Esophagus mucosa (tissue), 1 donor: ENCODE results near the gene DNAH8. TPM values are rescaled to one million over a fixed set of nuclear protein-coding genes. Genes with fewer than 3 reads are reported as not detected.
"Not testable (repeated sequence)": the region's sequence is repeated elsewhere in the genome, so short reads cannot be mapped to it uniquely, and the experiment has no call there.

Experiments used
- ATAC-seq: fragments of 200-7000 bp; cut with Tn5 transposase; one replicate; pipeline ENCODE4 v1.9.1; 2020
- total RNA-seq: library from RNA; stranded (reverse); gene quantifications from one replicate; pipeline ENCODE4 v1.2.4, GENCODE V29; 2023
- donor health status: DM: yes; HTN: yes; CAD: no.

Gene DNAH8
- total RNA-seq, 1 donor from 2014 or later: 0.04 TPM

GRCh38 chr6:38909015-38909730 lies 194.1 kb downstream of the DNAH8 start:
- ATAC-seq: no peak

GRCh38 chr6:38910207-38910606 lies 195.1 kb downstream of the DNAH8 start:
- no peak for ATAC-seq

DNA sequence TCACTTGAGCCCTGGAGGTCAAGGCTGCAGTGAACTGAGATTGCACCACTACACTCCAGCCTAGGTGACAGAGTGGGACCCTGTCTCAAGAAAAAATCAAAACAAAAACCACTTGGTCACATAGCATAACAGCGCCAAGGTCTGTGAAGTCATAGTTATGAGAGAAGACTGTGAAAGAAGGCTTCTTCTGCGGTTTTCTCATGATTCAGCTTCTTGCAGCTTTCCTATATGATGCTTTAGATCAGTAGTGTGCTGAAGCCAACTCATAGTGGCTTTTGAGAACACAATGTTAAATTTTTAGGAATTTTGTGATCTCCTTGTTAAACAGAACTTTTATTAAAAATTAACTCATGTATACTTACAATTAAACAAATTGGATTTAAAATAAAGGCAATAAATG lies 197.3 kb downstream of the DNAH8 start:
- ATAC-seq: no peak

DNA sequence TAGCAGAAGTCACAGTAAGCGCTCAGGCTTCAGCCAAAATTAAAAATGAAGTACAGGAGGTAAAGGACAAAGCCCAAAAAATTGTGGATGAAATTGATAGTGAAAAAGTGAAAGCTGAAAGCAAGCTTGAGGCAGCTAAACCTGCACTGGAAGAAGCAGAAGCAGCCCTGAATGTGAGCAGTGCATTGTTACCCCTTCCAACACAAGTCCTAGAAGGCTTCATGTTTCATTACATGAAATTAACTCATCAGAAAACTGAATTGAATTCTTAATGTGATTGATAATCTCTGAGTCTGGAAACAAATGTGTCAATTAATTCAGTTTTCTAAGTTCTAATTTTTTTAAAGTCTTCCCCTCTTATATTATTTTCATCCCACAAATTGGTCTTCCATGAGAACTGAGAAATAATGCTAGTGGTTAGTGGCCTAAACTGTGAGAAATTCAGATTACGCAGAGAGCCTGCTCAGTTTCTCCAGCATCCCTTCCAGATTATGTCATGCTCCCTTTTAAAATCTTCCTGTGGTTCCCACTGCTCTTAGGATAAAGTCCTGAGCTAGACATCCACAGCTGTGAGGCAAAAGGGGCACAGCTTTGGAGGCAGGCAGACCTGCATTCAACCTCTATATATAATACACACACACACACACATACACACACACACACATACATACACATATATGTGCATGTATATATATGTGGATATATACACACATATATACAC lies 200.3 kb downstream of the DNAH8 start:
- no peak for ATAC-seq

GRCh38 chr6:38921540-38921939 lies 206.4 kb downstream of the DNAH8 start:
- not testable (repeated sequence) for ATAC-seq

DNA sequence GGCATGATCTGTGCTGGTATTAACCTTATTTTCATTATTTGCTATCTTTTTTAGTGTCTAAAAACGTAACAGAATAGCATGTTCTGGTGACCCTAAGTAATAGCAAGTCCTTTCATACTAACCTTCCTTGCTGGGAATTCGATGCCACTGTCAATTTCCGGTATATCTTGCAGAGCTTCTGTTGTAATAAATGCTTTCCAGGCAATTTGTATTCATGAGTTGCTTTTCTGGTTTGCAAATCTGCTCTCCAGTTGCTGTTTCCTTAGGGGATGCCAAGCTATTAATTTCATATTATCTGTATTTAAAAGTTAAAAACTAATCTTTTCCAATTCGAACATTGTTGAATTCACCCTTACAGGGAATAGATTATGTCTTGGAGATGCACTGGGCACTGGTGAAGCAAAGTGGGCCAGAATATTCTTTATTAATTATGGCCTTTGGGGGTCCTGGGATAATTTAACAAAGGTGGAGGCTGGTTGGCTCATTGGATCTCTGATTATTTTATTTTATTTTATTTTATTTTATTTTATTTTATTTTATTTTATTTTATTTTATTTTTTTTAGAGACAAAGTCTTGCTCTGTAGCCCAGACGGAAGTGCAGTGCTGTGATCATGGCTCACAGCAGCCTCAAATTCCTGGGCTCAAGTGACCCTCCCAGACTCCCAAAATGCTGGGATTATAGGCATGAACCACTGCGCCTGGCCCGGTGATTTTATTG lies 209.8 kb downstream of the DNAH8 start:
- no peak for ATAC-seq

DNA sequence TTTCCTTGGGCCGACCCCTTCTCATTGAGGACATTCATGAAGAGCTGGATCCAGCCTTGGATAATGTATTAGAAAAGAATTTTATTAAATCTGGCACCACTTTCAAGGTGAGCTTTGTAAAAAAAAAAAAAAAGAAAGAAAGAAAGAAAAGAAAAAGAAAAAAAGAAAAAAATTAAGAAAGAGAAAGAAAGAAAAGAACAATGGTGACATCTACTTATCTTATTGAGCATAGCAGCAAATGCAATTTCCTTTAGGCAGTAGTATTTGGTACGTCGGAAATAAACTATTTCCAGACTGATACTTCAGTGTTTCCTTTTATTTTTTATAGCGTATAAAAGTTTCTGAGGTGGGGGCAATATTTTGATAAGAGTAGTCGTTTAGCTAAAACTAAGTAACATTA lies 214.4 kb downstream of the DNAH8 start:
- no peak for ATAC-seq

GRCh38 chr6:38933426-38933825 lies 218.3 kb downstream of the DNAH8 start:
- no peak for ATAC-seq

GRCh38 chr6:38935051-38935450 lies 219.9 kb downstream of the DNAH8 start:
- no peak for ATAC-seq

DNA sequence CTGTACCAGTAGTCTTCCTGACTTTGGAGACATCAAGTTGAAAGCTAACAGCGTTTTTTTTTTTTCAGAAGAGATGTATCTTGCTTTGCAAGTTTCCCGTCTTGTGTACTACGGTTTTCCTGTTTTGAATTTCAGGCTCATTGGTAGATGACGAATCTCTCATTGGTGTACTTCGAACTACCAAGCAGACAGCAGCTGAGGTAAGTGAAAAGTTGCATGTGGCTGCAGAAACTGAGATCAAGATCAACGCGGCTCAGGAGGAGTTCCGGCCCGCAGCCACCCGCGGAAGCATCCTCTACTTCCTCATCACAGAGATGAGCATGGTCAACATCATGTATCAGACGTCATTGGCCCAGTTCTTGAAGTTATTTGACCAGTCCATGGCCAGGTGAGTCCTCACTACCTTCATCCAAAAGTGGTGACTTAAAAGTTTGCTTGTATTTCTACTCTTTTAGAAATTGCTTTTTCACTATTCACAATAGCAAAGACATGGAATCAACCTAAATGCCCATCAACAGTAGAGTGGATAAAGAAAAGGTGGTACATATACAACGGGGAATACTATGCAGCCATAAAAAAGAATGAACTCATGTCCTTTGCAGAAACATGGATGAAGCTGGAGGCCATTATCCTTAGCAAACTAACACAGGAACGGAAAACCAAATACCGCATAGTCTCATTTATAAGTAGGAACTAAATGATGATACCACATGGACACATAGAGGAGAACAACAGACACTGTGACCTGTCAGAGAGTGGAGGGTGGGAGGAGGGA lies 222.9 kb downstream of the DNAH8 start:
- ATAC-seq: no peak

- no peak for ATAC-seq
These were observed 223.6 kb downstream of the DNAH8 start for GRCh38 chr6:38938741-38939140.

DNA sequence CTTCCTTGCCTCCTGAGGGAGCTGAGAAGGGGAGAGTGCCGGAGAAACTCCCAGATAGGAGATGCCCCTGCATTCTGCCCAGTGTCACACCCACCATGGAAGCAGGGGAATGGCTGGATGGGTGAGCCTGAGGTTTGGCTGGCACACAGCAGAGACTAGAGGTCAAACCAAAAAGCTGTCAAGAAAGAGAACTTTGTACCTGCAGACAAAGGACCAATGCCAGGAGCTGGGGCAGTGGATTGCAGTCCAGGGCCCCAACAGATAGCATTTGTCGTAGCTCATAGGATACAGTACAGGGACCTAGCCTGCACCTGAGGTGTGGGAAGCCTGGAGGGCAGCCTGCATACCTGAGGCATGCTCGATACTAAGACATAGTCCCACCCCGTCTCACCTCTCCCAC lies 227.3 kb downstream of the DNAH8 start:
- no peak for ATAC-seq

DNA sequence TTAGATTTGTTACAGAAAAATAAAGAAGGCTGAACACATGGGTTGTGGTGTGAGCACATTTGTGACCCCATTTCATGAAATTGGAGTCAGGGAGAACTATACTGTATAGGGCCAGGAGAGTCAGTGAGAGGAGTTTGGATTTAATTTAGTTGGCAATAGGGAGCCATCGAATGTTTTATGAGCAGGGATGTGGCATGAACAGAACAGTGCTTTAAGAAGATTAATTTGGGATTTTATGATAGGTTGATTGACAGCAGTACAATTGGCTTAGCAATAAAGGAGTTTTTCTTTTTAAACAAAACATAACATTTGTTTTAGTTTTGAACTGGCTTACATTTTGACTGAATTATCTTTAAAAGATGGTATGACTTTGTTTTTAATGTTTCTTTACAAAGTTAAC lies 227.9 kb downstream of the DNAH8 start:
- ATAC-seq: no peak

DNA sequence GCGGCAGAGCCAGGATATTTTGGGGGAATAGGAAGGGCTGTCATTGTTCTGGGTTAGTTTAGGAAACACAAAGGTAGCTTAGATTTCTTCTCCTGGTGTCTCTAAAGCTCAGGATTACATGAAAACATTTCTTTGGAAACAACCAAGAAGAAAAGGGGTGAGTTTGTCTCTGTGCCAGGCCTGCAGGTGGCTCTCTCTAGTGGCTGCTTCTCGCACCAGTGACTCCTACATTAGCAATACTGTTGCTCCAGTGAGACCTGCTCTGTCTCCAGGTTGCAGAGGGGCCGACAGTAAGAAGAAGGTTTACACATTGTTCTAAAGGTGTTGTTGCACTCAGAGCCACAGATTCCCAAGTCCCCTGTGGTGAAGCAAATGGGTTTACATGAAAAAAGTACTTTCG lies 228.9 kb downstream of the DNAH8 start:
- no peak for ATAC-seq

DNA sequence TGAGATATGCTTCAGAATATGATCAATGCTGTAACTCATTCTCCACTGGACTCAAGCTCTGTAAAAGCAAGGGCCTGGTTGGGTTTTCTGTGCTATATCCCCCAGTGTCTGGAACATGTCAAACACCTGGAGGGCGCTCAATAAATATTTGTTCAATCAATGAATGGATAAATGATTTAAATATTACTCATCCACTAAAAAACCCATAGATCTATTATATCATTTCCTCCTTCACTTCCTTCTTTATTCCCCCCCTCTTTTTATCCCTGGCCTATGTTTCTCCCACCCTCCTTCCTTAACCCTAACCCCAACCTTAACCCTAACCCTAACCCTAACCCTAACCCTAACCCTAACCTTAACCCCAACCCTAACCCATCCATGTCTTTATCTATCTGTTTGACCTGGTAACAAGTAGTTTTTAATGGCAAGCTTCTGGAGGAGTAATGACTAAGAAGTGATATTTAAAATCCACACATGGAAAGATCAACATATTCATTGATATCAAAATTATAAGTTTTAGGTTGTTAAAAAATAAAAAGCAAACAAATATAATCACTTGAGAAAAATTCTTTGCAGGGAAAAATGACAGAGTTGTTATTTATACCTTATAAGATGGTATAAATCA lies 229.7 kb downstream of the DNAH8 start:
- ATAC-seq: no peak

DNA sequence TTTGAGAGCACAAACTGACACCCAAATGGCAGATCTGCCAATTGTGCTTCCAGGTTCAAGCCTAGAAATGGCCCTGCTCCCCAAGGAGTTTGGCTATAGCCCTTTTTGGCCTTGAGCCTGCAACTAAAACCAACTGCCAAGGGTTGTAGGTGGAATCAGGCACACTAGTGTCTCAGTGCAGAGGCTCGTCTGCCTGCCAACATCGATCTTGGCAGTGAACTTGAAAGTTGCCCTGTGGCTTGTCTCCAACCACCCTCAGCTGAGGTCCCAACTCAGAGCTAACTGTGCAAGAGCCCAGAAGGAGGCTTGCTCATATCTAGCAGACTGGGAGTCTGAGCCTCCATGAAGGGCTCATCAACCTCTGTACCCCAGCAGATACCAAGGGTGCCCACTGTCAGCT lies 240.8 kb downstream of the DNAH8 start:
- no peak for ATAC-seq

GRCh38 chr6:38957426-38957825 lies 242.3 kb downstream of the DNAH8 start:
- ATAC-seq: no peak

DNA sequence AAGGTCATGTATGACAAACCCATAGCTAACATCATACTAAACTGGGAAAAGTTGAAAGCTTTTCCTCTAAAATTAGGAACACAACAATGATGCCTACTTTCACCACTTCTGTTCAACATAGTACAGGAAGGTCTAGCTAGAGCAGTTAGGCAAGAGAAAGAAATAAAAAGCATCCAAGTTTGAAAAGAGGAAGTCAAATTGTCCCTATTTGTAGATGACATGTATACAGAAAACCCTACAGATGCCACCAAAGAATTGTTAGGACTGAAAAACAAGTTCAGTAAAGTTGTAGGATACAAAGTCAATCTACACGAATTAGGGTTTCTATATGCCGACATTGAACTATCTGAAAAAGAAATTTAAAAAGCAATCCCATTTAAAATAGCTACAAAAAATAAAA lies 244.0 kb downstream of the DNAH8 start:
- ATAC-seq: no peak

- ATAC-seq: no peak
These were observed 253.6 kb downstream of the DNAH8 start for GRCh38 chr6:38968702-38969149.

GRCh38 chr6:38973178-38974057 lies 258.3 kb downstream of the DNAH8 start:
- ATAC-seq: peak; percentile 91
